GM10266 (cell line): ENCODE measurements around the gene ZNF12.

Experiments used
- DNase-seq: peaks from one replicate; pipeline ENCODE4 v3.0.0; 2012; ENCODE audit errors: extremely low spot score
- TF ChIP-seq, protein P1 (sequence below): IDR thresholded peaks from 2 replicates; pipeline ENCODE4 v1.5.1; 2012; ENCODE audit warnings: mild to moderate bottlenecking, low read depth; ENCODE audit not compliant: control insufficient read depth, insufficient read depth; ENCODE audit errors: missing control alignments

The ZNF12 gene

DNA sequence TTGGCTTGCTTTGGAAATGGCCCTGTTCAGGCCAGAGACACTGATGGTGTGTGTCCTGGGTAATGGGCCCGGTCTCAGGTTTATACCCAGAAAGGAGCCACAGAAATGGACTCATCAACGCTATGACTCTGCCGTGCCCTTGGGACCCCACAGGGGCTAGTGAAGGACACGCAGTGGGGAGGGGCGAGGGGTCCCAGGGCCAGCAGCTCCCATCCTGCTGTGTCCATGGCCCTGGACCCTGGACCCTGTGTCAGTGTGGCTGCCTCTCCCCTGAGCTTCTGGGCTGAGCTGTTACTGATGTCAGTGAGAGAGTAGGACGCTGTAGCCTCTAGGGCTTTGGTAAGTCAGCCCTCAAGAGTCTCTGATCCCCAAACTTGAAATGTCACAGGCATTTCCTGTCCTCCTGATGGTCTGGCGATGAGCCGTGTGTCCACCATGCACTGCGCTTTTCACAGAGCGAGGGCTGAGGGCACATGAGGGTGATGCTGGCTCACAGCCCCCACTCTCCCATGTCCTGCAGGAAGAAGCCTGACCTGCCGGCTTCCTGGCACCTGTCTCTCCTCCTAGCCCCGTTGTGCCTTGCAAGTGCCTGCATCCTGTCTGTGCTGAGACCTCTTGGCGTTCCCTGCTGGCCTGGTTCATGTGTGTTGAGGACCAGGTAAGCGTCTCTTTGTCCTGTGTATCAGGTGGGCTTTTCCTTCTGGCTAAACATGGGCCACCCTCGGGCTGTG is 65.3 kb downstream of the ZNF12 start:
- DNase-seq, result no peak

GRCh38 chr7:6640246-6640721 is 66.5 kb downstream of the ZNF12 start:
- TF ChIP-seq, protein P1, sequence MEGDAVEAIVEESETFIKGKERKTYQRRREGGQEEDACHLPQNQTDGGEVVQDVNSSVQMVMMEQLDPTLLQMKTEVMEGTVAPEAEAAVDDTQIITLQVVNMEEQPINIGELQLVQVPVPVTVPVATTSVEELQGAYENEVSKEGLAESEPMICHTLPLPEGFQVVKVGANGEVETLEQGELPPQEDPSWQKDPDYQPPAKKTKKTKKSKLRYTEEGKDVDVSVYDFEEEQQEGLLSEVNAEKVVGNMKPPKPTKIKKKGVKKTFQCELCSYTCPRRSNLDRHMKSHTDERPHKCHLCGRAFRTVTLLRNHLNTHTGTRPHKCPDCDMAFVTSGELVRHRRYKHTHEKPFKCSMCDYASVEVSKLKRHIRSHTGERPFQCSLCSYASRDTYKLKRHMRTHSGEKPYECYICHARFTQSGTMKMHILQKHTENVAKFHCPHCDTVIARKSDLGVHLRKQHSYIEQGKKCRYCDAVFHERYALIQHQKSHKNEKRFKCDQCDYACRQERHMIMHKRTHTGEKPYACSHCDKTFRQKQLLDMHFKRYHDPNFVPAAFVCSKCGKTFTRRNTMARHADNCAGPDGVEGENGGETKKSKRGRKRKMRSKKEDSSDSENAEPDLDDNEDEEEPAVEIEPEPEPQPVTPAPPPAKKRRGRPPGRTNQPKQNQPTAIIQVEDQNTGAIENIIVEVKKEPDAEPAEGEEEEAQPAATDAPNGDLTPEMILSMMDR, result no peak
- no peak for DNase-seq

More for the DNA sequence above, 65.3 kb downstream of the ZNF12 start:
- TF ChIP-seq, protein P1, result no peak

GRCh38 chr7:6639627-6640026 is 67.1 kb downstream of the ZNF12 start:
- DNase-seq, result no peak
- TF ChIP-seq, protein P1, result no peak

- TF ChIP-seq, protein P1, result no peak
- no peak for DNase-seq
Observed at GRCh38 chr7:6639032-6639431, 67.7 kb downstream of the ZNF12 start.
